SK-N-SH (cell line): ENCODE measurements around the gene MIPEP. TPM values are rescaled to one million over a fixed set of nuclear protein-coding genes. Genes with fewer than 3 reads are reported as not detected.

Source experiments
- CTCF ChIA-PET: fragments of 300-600, 350-600 bp; formaldehyde crosslinking; extraction: SDS; loops from one replicate; lab custom pipeline; 2021; lab: Yijun Ruan, JAX
- POLR2A ChIA-PET: fragments of 350-600 bp; sonication (Branson Sonifier 250); formaldehyde crosslinking; extraction: SDS; loops from one replicate; lab custom pipeline; 2020; ENCODE audit warnings: antibody characterized with exemption, inconsistent platforms; lab: Yijun Ruan, JAX
- DNase-seq: peaks from one replicate; pipeline ENCODE4 v3.0.0; 2012
- H2AFZ ChIP-seq: fragments of 200-600 bp; sonication (generic); 2 replicates; pipeline ENCODE4 v1.8.1; 2016; ENCODE audit warnings: antibody characterized with exemption, mild to moderate bottlenecking, low read depth
- H3F3A ChIP-seq: fragments of 200-600 bp; sonication (generic); replicated peaks from 2 replicates; pipeline ENCODE3; 2016; ENCODE audit warnings: antibody characterized with exemption, mild to moderate bottlenecking; ENCODE audit not compliant: insufficient read depth
- H3K27ac ChIP-seq, 2 experiments: fragments of 200-500 bp in 1 of 2; fragments of 200-600 bp in 1 of 2; sonication (Bioruptor generic) in 1 of 2; sonication (generic), shearing (Covaris generic) in 1 of 2; 2 replicates each; pipeline versions ENCODE4 v1.5.1 to v1.6.1; 2014 to 2016; ENCODE audit warnings: low read depth in 2 of 2, inconsistent platforms in 1 of 2, low read length in 1 of 2, mild to moderate bottlenecking in 1 of 2, mixed read lengths in 1 of 2
- H3K27me3 ChIP-seq: fragments of 200-600 bp; sonication (generic), shearing (Covaris generic); 2 replicates; pipeline ENCODE4 v1.6.1; 2016; ENCODE audit warnings: mixed run types; ENCODE audit not compliant: insufficient read depth
- H3K36me3 ChIP-seq, 2 experiments: fragments of 200-500 bp in 1 of 2; fragments of 200-600 bp in 1 of 2; sonication (Bioruptor generic) in 1 of 2; sonication (generic) in 1 of 2; replicated peaks in 1 of 2; 2 replicates each; pipeline versions ENCODE3 to v1.5.1; 2014 to 2016; ENCODE audit warnings: low read length in 1 of 2, mild to moderate bottlenecking in 1 of 2; ENCODE audit not compliant: insufficient read depth in 2 of 2, control insufficient read depth in 1 of 2
- H3K4me1 ChIP-seq, 2 experiments: fragments of 200-500 bp in 1 of 2; fragments of 200-600 bp in 1 of 2; sonication (Bioruptor generic) in 1 of 2; sonication (generic), shearing (Covaris generic) in 1 of 2; 2 replicates each; pipeline versions ENCODE4 v1.5.1 to v1.6.1; 2014 to 2016; ENCODE audit warnings: low read depth in 1 of 2, low read length in 1 of 2, mixed run types in 1 of 2; ENCODE audit not compliant: insufficient read depth in 2 of 2, control insufficient read depth in 1 of 2
- H3K4me2 ChIP-seq: fragments of 200-600 bp; sonication (generic), shearing (Covaris generic); 2 replicates; pipeline ENCODE4 v1.6.1; 2017; ENCODE audit warnings: mixed run types
- H3K4me3 ChIP-seq, 2 experiments: fragments of 200-500 bp in 1 of 2; fragments of 200-600 bp in 1 of 2; sonication (Bioruptor generic) in 1 of 2; sonication (generic), shearing (Covaris generic) in 1 of 2; 2 replicates each; pipeline versions ENCODE4 v1.5.1 to v1.8.1; 2014 to 2016; ENCODE audit warnings: low read depth in 2 of 2, inconsistent platforms in 1 of 2, low read length in 1 of 2, mild to moderate bottlenecking in 1 of 2, mixed read lengths in 1 of 2, moderate library complexity in 1 of 2
- H3K79me2 ChIP-seq: fragments of 200-600 bp; sonication (generic); 2 replicates; pipeline ENCODE4 v1.8.1; 2017; ENCODE audit warnings: mild to moderate bottlenecking; ENCODE audit not compliant: insufficient read depth
- H3K9ac ChIP-seq: fragments of 200-600 bp; sonication (generic); 2 replicates; pipeline ENCODE4 v1.6.1; 2017; ENCODE audit warnings: mixed run types
- H3K9me2 ChIP-seq: fragments of 200-600 bp; sonication (generic); 2 replicates; pipeline ENCODE4 v1.6.1; 2017; ENCODE audit warnings: mixed run types
- H3K9me3 ChIP-seq: fragments of 200-600 bp; sonication (generic); 2 replicates; pipeline ENCODE4 v1.6.1; 2017; ENCODE audit warnings: mixed run types, mild to moderate bottlenecking, moderate library complexity
- H4K20me1 ChIP-seq: fragments of 200-600 bp; sonication (generic); 2 replicates; pipeline ENCODE4 v1.6.1; 2017; ENCODE audit warnings: mild to moderate bottlenecking, mixed run types; ENCODE audit not compliant: insufficient read depth
- CHD2 ChIP-seq: fragments of 150-350 bp; IDR thresholded peaks from 2 replicates; pipeline ENCODE4 v1.6.1; 2018; ENCODE audit warnings: low read length; ENCODE audit not compliant: partially characterized antibody
- ELF1 ChIP-seq: IDR thresholded peaks from 2 replicates; pipeline ENCODE4 v1.4.0; 2012
- EP300 ChIP-seq, 2 experiments: IDR thresholded peaks; 2 replicates each; pipeline versions ENCODE4 v1.4.0 to v1.6.1; 2012; ENCODE audit warnings: borderline replicate concordance in 1 of 2, low read depth in 1 of 2, low read length in 1 of 2
- FOXJ3 ChIP-seq: sonication (generic); formaldehyde crosslinking; IDR thresholded peaks from 2 replicates; pipeline ENCODE4 v1.5.1; 2020; ENCODE audit warnings: mild to moderate bottlenecking, missing genetic modification reagents
- JUND ChIP-seq: IDR thresholded peaks from 2 replicates; pipeline ENCODE4 v1.4.0; 2012
- RFX5 ChIP-seq: IDR thresholded peaks from 2 replicates; pipeline ENCODE4 v1.6.1; 2012; ENCODE audit warnings: mild to moderate bottlenecking, improper control_type of control experiment, low read length
- SMC3 ChIP-seq: IDR thresholded peaks from 2 replicates; pipeline ENCODE4 v1.6.1; 2012; ENCODE audit warnings: low read depth, low read length, improper control_type of control experiment
- USF1 ChIP-seq: IDR thresholded peaks from 2 replicates; pipeline ENCODE4 v1.4.0; 2012; ENCODE audit warnings: low read depth, borderline replicate concordance
- USF2 ChIP-seq: fragments of 150-350 bp; IDR thresholded peaks from 2 replicates; pipeline ENCODE4 v1.6.1; 2017; ENCODE audit warnings: antibody characterized with exemption, low read length, low read depth, borderline replicate concordance
- WGBS: methylation state at CpG from one replicate; pipeline ENCODE4 v1.1.6; 2017; ENCODE audit warnings: low lambda C conversion rate; 5-methylcytosine and 5-hydroxymethylcytosine counted together
- polyA plus RNA-seq, 3 experiments: library from polyadenylated mRNA; depleted of rRNA; stranded (reverse); fragments of >200 nt; gene quantifications; 2 replicates each; pipeline ENCODE4 v1.2.3, GENCODE V29; 2012

The MIPEP gene
- polyA plus RNA-seq, 1 of the 3 experiments (the other 2 are of a cell fraction): 12.7 TPM

GRCh38 chr13:23744315-23744714 is 144.9 kb downstream of the MIPEP start:
- CTCF ChIA-PET: no interaction called here
- POLR2A ChIA-PET: no interaction called here

GRCh38 chr13:23743278-23744076 is 145.7 kb downstream of the MIPEP start:
- no peak overlapping the region for H3K27ac ChIP-seq
- no peak for TF ChIP-seq FOXJ3 (CRISPR knock-in tag)
- no peak for TF ChIP-seq EP300 (IDR thresholded peaks at IDR 0.05; ENCODE audit: borderline replicate concordance in 1 of 2, low read depth in 1 of 2, low read length in 1 of 2)
- TF ChIP-seq RFX5: no peak
- H3K9me2 ChIP-seq: no peaks in the 10 kb centered on the region
- H2AFZ ChIP-seq: no peak overlapping the region
- no peak for DNase-seq
- no peak overlapping the region for H3K4me2 ChIP-seq
- 84% methylated on average over 8 of the region's 8 CpGs for WGBS
- H3K4me1 ChIP-seq: peaks cover 0 to under 1% of the 10 kb centered on the region in 2 experiments; a peak in 3 of 4 replicates
- H3K9ac ChIP-seq: no peak overlapping the region
- no peaks in the 10 kb centered on the region for H3K36me3 ChIP-seq
- no peaks in the 10 kb centered on the region for H3K27me3 ChIP-seq
- H3K79me2 ChIP-seq: no peaks in the 10 kb centered on the region
- no peak overlapping the region for H3K4me3 ChIP-seq
- no peaks in the 10 kb centered on the region for H3K9me3 ChIP-seq
- no peaks in the 10 kb centered on the region for H4K20me1 ChIP-seq
- H3F3A ChIP-seq: no peaks in the 10 kb centered on the region
- CTCF ChIA-PET: interaction anchor here (1.0 kb wide), 1 partner anchor 9 kb away, joined by 4 read pairs; no protein-coding TSS in a partner anchor
- POLR2A ChIA-PET: no interaction called here

More at GRCh38 chr13:23744315-23744714, 144.9 kb downstream of the MIPEP start:
- TF ChIP-seq ELF1: no peak
- no peak for TF ChIP-seq SMC3
- TF ChIP-seq USF1: no peak
- TF ChIP-seq CHD2: no peak
- TF ChIP-seq JUND: no peak
- no peak for TF ChIP-seq USF2
- TF ChIP-seq, all 33 proteins: peak for 0
- Histone ChIP-seq H3K9ac (no peak overlapping the region), H3K79me2 (no peaks in the 10 kb centered on the region), H3F3A (no peaks in the 10 kb centered on the region), H3K4me1 (peaks cover 0 to 5% of the 10 kb centered on the region in 2 experiments; a peak in 3 of 4 replicates), H3K4me3 (no peak overlapping the region), H3K4me2 (no peak overlapping the region), H3K27ac (no peak overlapping the region), H3K36me3 (no peaks in the 10 kb centered on the region), H2AFZ (no peak overlapping the region), H3K9me3 (no peaks in the 10 kb centered on the region), H4K20me1 (no peaks in the 10 kb centered on the region), H3K27me3 (no peaks in the 10 kb centered on the region), H3K9me2 (no peaks in the 10 kb centered on the region)
- DNase-seq: no peak
